ENCODE data around the gene SLC44A4.
"Not testable (repeated sequence)": the region's sequence is repeated elsewhere in the genome, so short reads cannot be mapped to it uniquely, and the experiment has no call there.

Gene SLC44A4

DNA sequence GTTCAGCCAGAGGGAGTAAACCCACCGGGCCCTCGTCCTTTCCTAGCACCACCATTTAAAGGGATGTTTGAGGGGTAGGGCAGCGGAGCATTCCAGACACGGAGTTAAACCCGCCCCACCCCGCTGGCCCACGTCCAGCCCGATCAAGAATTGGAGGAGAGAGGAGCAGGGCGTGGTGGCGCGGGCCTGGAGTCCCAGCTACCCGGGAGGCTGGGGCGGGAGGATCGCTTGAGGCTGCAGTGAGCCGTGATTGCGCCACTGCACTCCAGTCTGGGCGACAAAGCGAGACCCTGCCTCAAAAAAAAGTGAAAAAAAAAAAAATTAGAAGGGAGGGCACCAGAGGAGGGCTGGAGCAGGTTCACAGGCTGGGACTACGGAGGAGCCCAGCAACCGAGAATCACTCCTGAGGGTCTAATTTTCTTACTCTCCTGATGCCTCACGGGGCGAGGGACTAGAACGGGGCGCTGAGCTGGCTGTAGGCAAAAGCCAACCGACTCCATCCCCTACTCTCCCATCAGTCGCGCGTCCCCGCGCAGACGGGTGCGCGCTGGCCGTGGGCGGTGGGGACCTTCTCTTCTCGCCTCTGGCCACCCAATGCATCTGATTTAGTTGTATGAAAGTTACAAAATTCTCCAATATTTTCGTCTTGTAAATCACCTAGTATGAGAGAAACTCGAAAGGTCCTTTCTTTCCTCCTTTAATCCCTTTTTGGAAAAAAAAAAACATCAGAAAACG lies 57.3 kb downstream of the SLC44A4 start:
- peak in 41 of 42 donors; percentile 38 to 87 (median 73) for DNase-seq
- intact Hi-C loops (cut with DNase I) = no loop called here

DNA sequence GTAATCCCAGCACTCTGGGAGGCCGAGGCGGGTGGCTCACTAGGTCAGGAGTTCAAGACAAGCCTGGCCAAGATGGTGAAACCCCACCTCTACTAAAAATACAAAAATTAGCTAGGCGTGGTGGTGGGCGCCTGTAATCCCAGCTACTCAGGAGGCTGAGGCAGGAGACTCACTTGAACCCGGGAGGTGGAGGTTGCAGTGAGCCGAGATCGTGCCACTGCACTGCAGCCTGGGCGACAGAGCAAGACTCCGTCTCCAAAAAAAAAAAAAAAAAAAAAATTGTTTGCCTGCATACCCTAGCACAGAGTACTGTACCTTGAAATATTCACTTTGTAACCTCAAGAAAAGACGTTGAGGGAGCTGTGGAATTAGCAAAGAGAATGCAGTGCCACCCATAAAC lies 58.4 kb downstream of the SLC44A4 start:
- DNase-seq; intact Hi-C loops (cut with DNase I): not testable (repeated sequence)

DNA sequence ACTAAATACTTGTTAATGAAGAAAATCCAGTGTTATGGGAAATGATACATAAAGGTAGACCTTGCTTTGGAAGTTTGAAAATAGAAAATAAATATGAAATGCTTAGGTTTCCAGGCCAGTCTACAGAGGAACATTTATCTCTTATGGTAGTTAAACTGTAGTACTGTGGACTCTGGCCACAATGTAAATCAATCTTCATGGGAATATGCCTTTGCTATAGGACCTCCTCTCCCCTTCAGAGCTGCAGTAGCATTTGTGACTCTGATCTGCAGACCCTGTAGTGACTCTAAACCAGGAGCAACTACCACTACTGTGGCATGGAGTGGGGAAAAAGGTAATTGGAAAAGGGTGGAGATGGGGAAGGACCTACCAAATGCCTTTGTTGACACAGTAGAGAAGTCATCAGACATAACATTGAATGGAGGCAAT lies 58.9 kb downstream of the SLC44A4 start:
- intact Hi-C loops (cut with DNase I) = no loop called here
- DNase-seq = no peak

DNA sequence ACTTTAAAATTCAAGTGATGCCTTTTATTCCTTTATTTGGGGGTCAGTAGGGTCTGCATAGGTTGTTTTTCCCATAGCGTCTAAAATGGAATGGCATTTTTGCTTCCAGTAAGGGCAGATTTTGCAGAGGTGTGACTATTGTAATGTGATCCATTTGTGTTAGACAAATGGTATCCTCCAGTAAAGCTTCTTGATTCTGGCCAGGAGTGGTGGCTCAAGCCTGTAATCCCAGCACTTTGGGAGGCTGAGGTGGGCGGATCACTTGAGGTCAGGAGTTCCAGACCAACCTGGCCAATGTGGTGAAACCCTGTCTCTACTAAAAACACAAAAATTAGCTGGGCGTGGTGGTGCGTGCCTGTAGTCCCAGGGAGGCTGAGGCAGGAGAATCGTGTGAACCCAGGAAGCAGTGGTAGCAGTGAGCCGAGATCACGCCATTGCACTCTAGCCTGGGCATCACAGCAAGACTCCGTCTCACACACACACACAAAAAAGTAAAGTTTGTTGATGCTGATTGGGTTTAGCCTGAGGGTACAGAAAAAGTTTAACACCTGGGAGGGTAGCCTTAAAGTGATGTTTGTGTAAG lies 60.8 kb downstream of the SLC44A4 start:
- DNase-seq = peak in 6 of 42 donors; percentile 4 to 71 (median 54)

DNA sequence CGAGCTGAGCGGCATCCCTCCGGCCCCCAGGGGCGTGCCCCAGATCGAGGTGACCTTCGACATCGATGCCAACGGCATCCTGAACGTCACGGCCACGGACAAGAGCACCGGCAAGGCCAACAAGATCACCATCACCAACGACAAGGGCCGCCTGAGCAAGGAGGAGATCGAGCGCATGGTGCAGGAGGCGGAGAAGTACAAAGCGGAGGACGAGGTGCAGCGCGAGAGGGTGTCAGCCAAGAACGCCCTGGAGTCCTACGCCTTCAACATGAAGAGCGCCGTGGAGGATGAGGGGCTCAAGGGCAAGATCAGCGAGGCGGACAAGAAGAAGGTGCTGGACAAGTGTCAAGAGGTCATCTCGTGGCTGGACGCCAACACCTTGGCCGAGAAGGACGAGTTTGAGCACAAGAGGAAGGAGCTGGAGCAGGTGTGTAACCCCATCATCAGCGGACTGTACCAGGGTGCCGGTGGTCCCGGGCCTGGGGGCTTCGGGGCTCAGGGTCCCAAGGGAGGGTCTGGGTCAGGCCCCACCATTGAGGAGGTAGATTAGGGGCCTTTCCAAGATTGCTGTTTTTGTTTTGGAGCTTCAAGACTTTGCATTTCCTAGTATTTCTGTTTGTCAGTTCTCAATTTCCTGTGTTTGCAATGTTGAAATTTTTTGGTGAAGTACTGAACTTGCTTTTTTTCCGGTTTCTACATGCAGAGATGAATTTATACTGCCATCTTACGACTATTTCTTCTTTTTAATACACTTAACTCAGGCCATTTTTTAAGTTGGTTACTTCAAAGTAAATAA lies 61.5 kb downstream of the SLC44A4 start:
- intact Hi-C loops (cut with DNase I) = not testable (repeated sequence)
- DNase-seq = peak in 14 of 42 donors; percentile 33 to 79 (median 56)

More for the DNA sequence above, 60.8 kb downstream of the SLC44A4 start:
- intact Hi-C loops (cut with DNase I) = not testable (repeated sequence)

DNA sequence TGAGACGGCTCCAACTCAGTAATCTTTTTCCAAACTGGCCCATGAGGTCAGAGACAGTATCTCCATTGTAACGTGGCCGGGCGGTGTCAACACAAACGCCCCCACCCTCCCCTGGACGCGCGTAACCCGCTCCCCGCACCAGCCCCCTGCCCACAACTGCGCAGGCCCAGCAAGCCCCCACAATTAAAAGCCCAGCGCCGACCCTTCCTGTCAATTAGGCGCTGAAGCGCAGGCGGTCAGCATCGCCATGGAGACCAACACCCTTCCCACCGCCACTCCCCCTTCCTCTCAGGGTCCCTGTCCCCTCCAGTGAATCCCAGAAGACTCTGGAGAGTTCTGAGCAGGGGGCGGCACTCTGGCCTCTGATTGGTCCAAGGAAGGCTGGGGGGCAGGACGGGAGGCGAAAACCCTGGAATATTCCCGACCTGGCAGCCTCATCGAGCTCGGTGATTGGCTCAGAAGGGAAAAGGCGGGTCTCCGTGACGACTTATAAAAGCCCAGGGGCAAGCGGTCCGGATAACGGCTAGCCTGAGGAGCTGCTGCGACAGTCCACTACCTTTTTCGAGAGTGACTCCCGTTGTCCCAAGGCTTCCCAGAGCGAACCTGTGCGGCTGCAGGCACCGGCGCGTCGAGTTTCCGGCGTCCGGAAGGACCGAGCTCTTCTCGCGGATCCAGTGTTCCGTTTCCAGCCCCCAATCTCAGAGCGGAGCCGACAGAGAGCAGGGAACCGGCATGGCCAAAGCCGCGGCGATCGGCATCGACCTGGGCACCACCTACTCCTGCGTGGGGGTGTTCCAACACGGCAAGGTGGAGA lies 63.6 kb downstream of the SLC44A4 start, which contains the start of the genes HSPA1A and HSPA1L:
Gene HSPA1A (plus strand): TSS at position 519 of the 814 bp plus-strand sequence. CDS start 214 bp downstream, at position 733.
Gene HSPA1L (minus strand): TSS at position 259 of the 814 bp plus-strand sequence. CDS start 3,311 bp downstream, outside the sequence.
- peak; percentile 93 to 99 (median 97) for DNase-seq
- intact Hi-C loops (cut with DNase I) = no loop called here

DNA sequence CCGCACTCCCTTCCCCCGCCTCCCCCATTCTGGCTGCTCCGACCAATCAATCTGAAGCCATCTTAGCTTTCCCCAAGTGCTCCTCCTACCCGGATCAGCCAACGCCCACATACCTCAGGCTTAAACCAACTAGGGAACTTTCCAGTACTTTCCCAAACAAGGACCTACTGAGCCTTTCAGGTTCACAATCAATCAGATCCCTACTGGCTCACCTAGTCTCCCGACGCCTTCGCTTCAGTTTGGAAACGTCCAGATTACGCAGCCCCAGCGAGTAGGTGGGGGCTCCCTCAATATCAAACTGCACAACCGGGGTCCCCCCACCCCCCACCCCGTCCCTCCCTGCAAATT lies 64.1 kb downstream of the SLC44A4 start:
- peak in 40 of 42 donors; percentile 79 to 98 (median 94) for DNase-seq
- intact Hi-C loops (cut with DNase I) = no loop called here

DNA sequence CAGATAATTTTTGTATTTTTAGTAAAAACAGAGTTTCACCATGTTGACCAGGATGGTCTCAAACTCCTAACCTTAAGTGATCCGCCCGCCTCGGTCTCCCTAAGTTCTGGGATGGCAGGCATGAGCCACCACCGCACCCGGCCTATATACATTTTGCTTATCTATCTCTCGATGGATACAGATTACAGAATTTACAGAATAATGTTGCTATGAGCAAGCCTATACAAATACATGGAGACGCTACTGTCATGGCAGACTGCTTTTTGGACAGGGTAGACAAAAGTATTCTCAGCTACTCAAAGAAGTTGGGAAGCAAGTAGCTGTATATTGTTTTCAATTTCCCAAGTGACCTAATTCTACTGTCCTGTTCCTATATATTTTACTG lies 65.3 kb downstream of the SLC44A4 start:
- no peak for DNase-seq
- intact Hi-C loops (cut with DNase I) = no loop called here

Measured in head of caudate nucleus (tissue), 42 donors.